K562 (cell line): Measurements from ENCODE around the gene FOSL2. TPM values are rescaled to one million over a fixed set of nuclear protein-coding genes. Genes with fewer than 3 reads are reported as not detected.

Experiments
- CHD2 ChIP-seq: IDR thresholded peaks from 2 replicates; pipeline ENCODE4 v1.6.1; 2011; ENCODE audit warnings: low read depth, low read length
- CREM ChIP-seq: IDR thresholded peaks from 2 replicates; pipeline ENCODE4 v1.6.1; 2014; ENCODE audit warnings: antibody characterized with exemption, low read depth
- MAFG ChIP-seq: fragments of 450-650 bp; conservative IDR thresholded peaks from 2 replicates; pipeline ENCODE4 v1.6.1; 2016; ENCODE audit warnings: missing genetic modification characterization, missing compliant biosample characterization
- MTA2 ChIP-seq: fragments of 450-650 bp; IDR thresholded peaks from 2 replicates; pipeline ENCODE4 v1.6.1; 2016; ENCODE audit warnings: low read depth
- NONO ChIP-seq, 2 experiments: fragments of 200-400 bp in 1 of 2; fragments of 450-650 bp in 1 of 2; formaldehyde crosslinking in 1 of 2; IDR thresholded peaks; 2 replicates each; pipeline ENCODE4 v1.6.1; 2017; ENCODE audit warnings: low read depth in 2 of 2, mild to moderate bottlenecking in 2 of 2, moderate library complexity in 2 of 2, low read length in 1 of 2
- SAFB ChIP-seq: fragments of 200-400 bp; formaldehyde crosslinking; IDR thresholded peaks from 2 replicates; pipeline ENCODE4 v1.6.1; 2017; ENCODE audit warnings: low read depth, low read length, borderline replicate concordance
- TBP ChIP-seq: optimal IDR thresholded peaks from 2 replicates; pipeline ENCODE3; 2011; ENCODE audit warnings: low read depth, low read length, improper control_type of control experiment
- TCF7 ChIP-seq: sonication (generic); IDR thresholded peaks from 2 replicates; pipeline ENCODE4 v1.6.1; 2016; ENCODE audit warnings: antibody characterized with exemption, borderline replicate concordance
- VEZF1 ChIP-seq: fragments of 200-800 bp; sonication (Bioruptor generic); IDR thresholded peaks from 2 replicates; pipeline ENCODE4 v1.6.1; 2017; ENCODE audit warnings: missing genetic modification characterization, missing compliant biosample characterization
- ZBTB40 ChIP-seq, 2 experiments: fragments of 450-650 bp in 1 of 2; sonication (generic) in 1 of 2; formaldehyde crosslinking in 1 of 2; IDR thresholded peaks; 2 replicates each; pipeline versions ENCODE4 v1.7.1 to v1.9.0; 2016 to 2022; ENCODE audit warnings: inconsistent platforms in 1 of 2, mild to moderate bottlenecking in 1 of 2, missing genetic modification reagents in 1 of 2
- ZFP1 ChIP-seq: fragments of 450-650 bp; formaldehyde crosslinking; IDR thresholded peaks from 2 replicates; pipeline ENCODE4 v1.4.0; 2020; ENCODE audit warnings: mild to moderate bottlenecking, mixed read lengths
- ZNF263 ChIP-seq: sonication (generic); formaldehyde crosslinking; IDR thresholded peaks from 2 replicates; pipeline ENCODE4 v1.8.0; 2022; ENCODE audit warnings: mild to moderate bottlenecking, missing genetic modification reagents, borderline replicate concordance
- polyA plus RNA-seq, 8 experiments: library from polyadenylated mRNA; depleted of rRNA in 4 of 8; stranded (reverse) in 5 of 8; unstranded in 3 of 8; fragments of >200 nt; fragmentation: Nextera tagmentation in 2 of 8; fragmentation: Illumina TruSeq in 1 of 8; extraction: Ambion mirVana in 2 of 8; extraction: Trizol in 1 of 8; gene quantifications; 2 replicates each; pipeline versions ENCODE4 v1.2.1 to v1.2.3, GENCODE V29; 2011 to 2014; ENCODE audit warnings: inconsistent platforms in 1 of 8, missing spikeins in 1 of 8
- total RNA-seq, 7 experiments: library from RNA; depleted of rRNA in 6 of 7; stranded (reverse); fragments of >200 nt in 6 of 7; fragmentation: Illumina TruSeq in 2 of 7; extraction: Trizol in 2 of 7; gene quantifications; 2 replicates each; pipeline versions ENCODE4 v1.2.1 to v1.2.3, GENCODE V29; 2011 to 2021; ENCODE audit warnings: low replicate concordance in 1 of 7
- TF ChIP-seq, protein P1 (sequence below), 3 experiments: IDR thresholded peaks in 2 of 3; conservative IDR thresholded peaks in 1 of 3; 2 replicates each; pipeline ENCODE4 v1.5.1; 2011 to 2012; ENCODE audit warnings: low read length in 3 of 3, mild to moderate bottlenecking in 3 of 3, control low read depth in 2 of 3, improper control_type of control experiment in 1 of 3, inconsistent platforms in 1 of 3, low read depth in 1 of 3, mixed read lengths in 1 of 3, moderate library complexity in 1 of 3; ENCODE audit not compliant: insufficient read depth in 2 of 3
- TF ChIP-seq, protein P2 (sequence below): IDR thresholded peaks from 2 replicates; pipeline ENCODE4 v1.6.1; 2016; ENCODE audit warnings: missing genetic modification characterization, missing compliant biosample characterization

Gene FOSL2
- total and polyA plus RNA-seq, 9 of the 15 experiments (the other 6 are each of a cell fraction or from before 2014, with no cell fraction given), result 0.04 to 2.9 (median 0.80) TPM

- no peak for TF ChIP-seq SAFB
- TF ChIP-seq TBP, result no peak
- no peak for TF ChIP-seq CHD2
- TF ChIP-seq MAFG (tag), result peak; percentile 83
- TF ChIP-seq NONO (IDR thresholded peaks at IDR 0.05; ENCODE audit: low read depth in 2 of 2, low read length in 1 of 2), result no peak
- no peak for TF ChIP-seq TCF7
- TF ChIP-seq, protein P1, sequence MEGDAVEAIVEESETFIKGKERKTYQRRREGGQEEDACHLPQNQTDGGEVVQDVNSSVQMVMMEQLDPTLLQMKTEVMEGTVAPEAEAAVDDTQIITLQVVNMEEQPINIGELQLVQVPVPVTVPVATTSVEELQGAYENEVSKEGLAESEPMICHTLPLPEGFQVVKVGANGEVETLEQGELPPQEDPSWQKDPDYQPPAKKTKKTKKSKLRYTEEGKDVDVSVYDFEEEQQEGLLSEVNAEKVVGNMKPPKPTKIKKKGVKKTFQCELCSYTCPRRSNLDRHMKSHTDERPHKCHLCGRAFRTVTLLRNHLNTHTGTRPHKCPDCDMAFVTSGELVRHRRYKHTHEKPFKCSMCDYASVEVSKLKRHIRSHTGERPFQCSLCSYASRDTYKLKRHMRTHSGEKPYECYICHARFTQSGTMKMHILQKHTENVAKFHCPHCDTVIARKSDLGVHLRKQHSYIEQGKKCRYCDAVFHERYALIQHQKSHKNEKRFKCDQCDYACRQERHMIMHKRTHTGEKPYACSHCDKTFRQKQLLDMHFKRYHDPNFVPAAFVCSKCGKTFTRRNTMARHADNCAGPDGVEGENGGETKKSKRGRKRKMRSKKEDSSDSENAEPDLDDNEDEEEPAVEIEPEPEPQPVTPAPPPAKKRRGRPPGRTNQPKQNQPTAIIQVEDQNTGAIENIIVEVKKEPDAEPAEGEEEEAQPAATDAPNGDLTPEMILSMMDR (IDR thresholded peaks at IDR 0.05 in 2 of 3, conservative IDR thresholded peaks at IDR 0.05 in 1 of 3; ENCODE audit: insufficient read depth in 2 of 3, low read depth in 1 of 3, low read length in 3 of 3), result no peak
- TF ChIP-seq ZFP1, result no peak
- TF ChIP-seq CREM, result peak; percentile 23; the same call in 1 of the 2 replicates
- peak; percentile 33 for TF ChIP-seq VEZF1 (CRISPR knock-in tag)
- no peak for TF ChIP-seq MTA2
- TF ChIP-seq ZBTB40 (IDR thresholded peaks at IDR 0.05), result no peak
- no peak for TF ChIP-seq ZBTB40 (CRISPR knock-in tag; IDR thresholded peaks at IDR 0.05)
- TF ChIP-seq, protein P2, sequence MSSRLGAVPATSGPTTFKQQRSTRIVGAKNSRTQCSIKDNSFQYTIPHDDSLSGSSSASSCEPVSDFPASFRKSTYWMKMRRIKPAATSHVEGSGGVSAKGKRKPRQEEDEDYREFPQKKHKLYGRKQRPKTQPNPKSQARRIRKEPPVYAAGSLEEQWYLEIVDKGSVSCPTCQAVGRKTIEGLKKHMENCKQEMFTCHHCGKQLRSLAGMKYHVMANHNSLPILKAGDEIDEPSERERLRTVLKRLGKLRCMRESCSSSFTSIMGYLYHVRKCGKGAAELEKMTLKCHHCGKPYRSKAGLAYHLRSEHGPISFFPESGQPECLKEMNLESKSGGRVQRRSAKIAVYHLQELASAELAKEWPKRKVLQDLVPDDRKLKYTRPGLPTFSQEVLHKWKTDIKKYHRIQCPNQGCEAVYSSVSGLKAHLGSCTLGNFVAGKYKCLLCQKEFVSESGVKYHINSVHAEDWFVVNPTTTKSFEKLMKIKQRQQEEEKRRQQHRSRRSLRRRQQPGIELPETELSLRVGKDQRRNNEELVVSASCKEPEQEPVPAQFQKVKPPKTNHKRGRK (tag), result no peak
- no peak for TF ChIP-seq ZNF263 (CRISPR knock-in tag)
Observed at GRCh38 chr2:28360718-28361293, 31.9 kb upstream of the FOSL2 start (continued).
